ENCODE results near the gene HFE.

Gene HFE

GRCh38 chr6:26122793-26123674 is 35.8 kb downstream of the HFE start:
- peak overlapping the region; percentile 78 for H3K4me3 ChIP-seq (ENCODE audit: low read length)
- H3K27ac ChIP-seq (ENCODE audit: low read length) = peak overlapping the region; percentile 99
- no peak for TF ChIP-seq CTCF (IDR thresholded peaks at IDR 0.05; ENCODE audit: low read depth, low read length)
- TF ChIP-seq EZH2phosphoT487 (IDR thresholded peaks at IDR 0.05; ENCODE audit: low read depth) = no peak
- H3K4me2 ChIP-seq (ENCODE audit: low read length) = peak overlapping the region; percentile 85
- H3K27me3 ChIP-seq (ENCODE audit: low read depth, low read length) = no peaks in the 10 kb centered on the region
- H3K4me1 ChIP-seq (ENCODE audit: low read length) = peaks cover 27% of the 10 kb centered on the region
- no peak overlapping the region for H2AFZ ChIP-seq (ENCODE audit: low read depth, low read length)
- peaks cover 28% of the 10 kb centered on the region for H3K79me2 ChIP-seq (ENCODE audit: low read length)
- peak overlapping the region; percentile 98 for H3K9ac ChIP-seq (ENCODE audit: low read length)
- peaks cover 5% of the 10 kb centered on the region; the same call in 1 of the 2 replicates for H3K9me3 ChIP-seq (ENCODE audit: insufficient read depth, low read length)
- peaks cover 7% of the 10 kb centered on the region for H3K36me3 ChIP-seq (replicated peaks; ENCODE audit: low read depth, low read length)
- no peaks in the 10 kb centered on the region for H4K20me1 ChIP-seq (ENCODE audit: insufficient read depth, low read length)

GRCh38 chr6:26123675-26123946 is 36.4 kb downstream of the HFE start:
- no peak for TF ChIP-seq CTCF (IDR thresholded peaks at IDR 0.05; ENCODE audit: low read depth, low read length)
- TF ChIP-seq EZH2phosphoT487 (IDR thresholded peaks at IDR 0.05; ENCODE audit: low read depth) = no peak
- Histone ChIP-seq H3K9me3 (ENCODE audit: insufficient read depth, low read length) (peaks cover 5% of the 10 kb centered on the region; the same call in 1 of the 2 replicates), H3K9ac (ENCODE audit: low read length) (peak overlapping the region; percentile 98), H3K27me3 (ENCODE audit: low read depth, low read length) (no peaks in the 10 kb centered on the region), H4K20me1 (ENCODE audit: insufficient read depth, low read length) (no peaks in the 10 kb centered on the region), H3K4me2 (ENCODE audit: low read length) (peak overlapping the region; percentile 85), H3K79me2 (ENCODE audit: low read length) (peaks cover 28% of the 10 kb centered on the region), H2AFZ (ENCODE audit: low read depth, low read length) (no peak overlapping the region), H3K36me3 (replicated peaks; ENCODE audit: low read depth, low read length) (peaks cover 7% of the 10 kb centered on the region), H3K4me1 (ENCODE audit: low read length) (peaks cover 27% of the 10 kb centered on the region), H3K4me3 (ENCODE audit: low read length) (peak overlapping the region; percentile 78), H3K27ac (ENCODE audit: low read length) (peak overlapping the region; percentile 99)

- Histone ChIP-seq H3K27ac (ENCODE audit: low read length) (peak overlapping the region; percentile 99), H4K20me1 (ENCODE audit: insufficient read depth, low read length) (no peaks in the 10 kb centered on the region), H3K4me3 (ENCODE audit: low read length) (peak overlapping the region; percentile 94), H3K9ac (ENCODE audit: low read length) (peak overlapping the region; percentile 98), H3K4me1 (ENCODE audit: low read length) (peaks cover 27% of the 10 kb centered on the region), H2AFZ (ENCODE audit: low read depth, low read length) (no peak overlapping the region), H3K9me3 (ENCODE audit: insufficient read depth, low read length) (peaks cover 5% of the 10 kb centered on the region; the same call in 1 of the 2 replicates), H3K27me3 (ENCODE audit: low read depth, low read length) (no peaks in the 10 kb centered on the region), H3K4me2 (ENCODE audit: low read length) (peak overlapping the region; percentile 86), H3K79me2 (ENCODE audit: low read length) (peaks cover 28% of the 10 kb centered on the region), H3K36me3 (replicated peaks; ENCODE audit: low read depth, low read length) (peaks cover 7% of the 10 kb centered on the region)
- no peak for TF ChIP-seq EZH2phosphoT487 (IDR thresholded peaks at IDR 0.05; ENCODE audit: low read depth)
These were observed 36.9 kb downstream of the HFE start for GRCh38 chr6:26123947-26124780.

GRCh38 chr6:26124781-26125685 is 37.8 kb downstream of the HFE start:
- Histone ChIP-seq H3K9ac (ENCODE audit: low read length) (peak overlapping the region; percentile 88), H3K27ac (ENCODE audit: low read length) (peak overlapping the region; percentile 99), H3K4me2 (ENCODE audit: low read length) (peak overlapping the region; percentile 86), H3K27me3 (ENCODE audit: low read depth, low read length) (no peaks in the 10 kb centered on the region), H3K4me1 (ENCODE audit: low read length) (peaks cover 27% of the 10 kb centered on the region), H3K36me3 (replicated peaks; ENCODE audit: low read depth, low read length) (peaks cover 7% of the 10 kb centered on the region), H2AFZ (ENCODE audit: low read depth, low read length) (no peak overlapping the region), H3K4me3 (ENCODE audit: low read length) (peak overlapping the region; percentile 94), H3K9me3 (ENCODE audit: insufficient read depth, low read length) (peaks cover 5% of the 10 kb centered on the region; the same call in 1 of the 2 replicates), H3K79me2 (ENCODE audit: low read length) (peaks cover 28% of the 10 kb centered on the region), H4K20me1 (ENCODE audit: insufficient read depth, low read length) (no peaks in the 10 kb centered on the region)
- TF ChIP-seq EZH2phosphoT487 (IDR thresholded peaks at IDR 0.05; ENCODE audit: low read depth) (no peak), CTCF (IDR thresholded peaks at IDR 0.05; ENCODE audit: low read depth, low read length) (no peak)
